OCI-LY3 (cell line): Measurements from ENCODE around the gene MYCBP.

Source experiments
- CTCF ChIP-seq: fragments of 200-600, 300-600 bp; sonication (generic); IDR thresholded peaks from 2 replicates; pipeline ENCODE4 v1.5.1; 2014; ENCODE audit warnings: antibody characterized with exemption, low read length, low read depth
- EZH2phosphoT487 ChIP-seq: fragments of 200-600 bp; shearing (Covaris generic); IDR thresholded peaks from 2 replicates; pipeline ENCODE4 v1.6.1; 2018; ENCODE audit warnings: antibody characterized with exemption, mixed run types, low read depth

DNA sequence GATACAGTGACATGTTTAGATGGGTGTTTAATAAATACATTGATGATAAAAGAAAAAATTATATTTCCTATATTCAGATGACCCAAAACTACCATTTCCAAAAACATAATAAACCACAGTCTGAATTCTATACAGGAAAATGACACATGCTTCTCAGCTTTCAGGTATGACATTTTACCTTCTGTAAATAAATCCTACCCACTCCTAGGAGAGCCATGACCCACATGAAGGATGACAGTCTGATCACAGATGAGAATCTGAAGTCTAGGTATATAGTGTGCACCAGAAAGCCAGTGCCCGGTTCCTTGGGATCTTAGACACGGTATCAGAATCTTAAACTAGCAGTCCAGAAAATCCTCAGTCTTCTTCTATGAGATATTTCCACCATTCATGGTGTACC lies 11.9 kb upstream of the MYCBP start:
- TF ChIP-seq CTCF (no peak), EZH2phosphoT487 (no peak)
